ENCODE measurements around the gene ERBB4. TPM values are rescaled to one million over a fixed set of nuclear protein-coding genes. Genes with fewer than 3 reads are reported as not detected.

The ERBB4 gene
- total RNA-seq, 1 donor from 2014 or later = 9.9 TPM

- no peaks in the 10 kb centered on the region for H3K9me3 Mint-ChIP-seq
- H3K27me3 Mint-ChIP-seq = no peaks in the 10 kb centered on the region
- H3K27ac Mint-ChIP-seq = no peak overlapping the region
- peaks cover 24% of the 10 kb centered on the region for H3K4me1 Mint-ChIP-seq (ENCODE audit: unreplicated experiment)
- no peak for TF ChIP-seq CTCF (conservative IDR thresholded peaks at IDR 0.05)
- no peak for DNase-seq (ENCODE audit: extremely low spot score, unreplicated experiment)
- H3K36me3 Mint-ChIP-seq = no peaks in the 10 kb centered on the region
- H3K4me3 Mint-ChIP-seq = no peak overlapping the region
These were observed 184.2 kb downstream of the ERBB4 start for GRCh38 chr2:212354382-212354781.

- Mint-ChIP-seq H3K27ac (no peak overlapping the region), H3K27me3 (no peaks in the 10 kb centered on the region), H3K9me3 (no peaks in the 10 kb centered on the region), H3K4me1 (ENCODE audit: unreplicated experiment) (peaks cover 1% of the 10 kb centered on the region), H3K4me3 (no peak overlapping the region), H3K36me3 (no peaks in the 10 kb centered on the region)
- DNase-seq (ENCODE audit: extremely low spot score, unreplicated experiment) = no peak
- TF ChIP-seq CTCF (conservative IDR thresholded peaks at IDR 0.05) = no peak
These were observed 190.1 kb downstream of the ERBB4 start for GRCh38 chr2:212348501-212348900.

- Mint-ChIP-seq H3K4me3 (no peak overlapping the region), H3K4me1 (ENCODE audit: unreplicated experiment) (no peaks in the 10 kb centered on the region)
These were observed 191.7 kb downstream of the ERBB4 start for GRCh38 chr2:212346865-212347264.

GRCh38 chr2:212345966-212346365, 192.6 kb downstream of the ERBB4 start:
- Mint-ChIP-seq H3K27ac (no peak overlapping the region), H3K4me1 (ENCODE audit: unreplicated experiment) (no peaks in the 10 kb centered on the region), H3K9me3 (peaks cover 6% of the 10 kb centered on the region), H3K4me3 (no peak overlapping the region), H3K36me3 (no peaks in the 10 kb centered on the region), H3K27me3 (no peaks in the 10 kb centered on the region)
- no peak for TF ChIP-seq CTCF (conservative IDR thresholded peaks at IDR 0.05)
- no peak for DNase-seq (ENCODE audit: extremely low spot score, unreplicated experiment)

More at GRCh38 chr2:212346865-212347264, 191.7 kb downstream of the ERBB4 start:
- no peak for DNase-seq (ENCODE audit: extremely low spot score, unreplicated experiment)
- Mint-ChIP-seq H3K27me3 (no peaks in the 10 kb centered on the region), H3K27ac (no peak overlapping the region), H3K9me3 (peaks cover 6% of the 10 kb centered on the region), H3K36me3 (no peaks in the 10 kb centered on the region)
- no peak for TF ChIP-seq CTCF (conservative IDR thresholded peaks at IDR 0.05)

GRCh38 chr2:212344131-212344530, 194.5 kb downstream of the ERBB4 start:
- no peak for DNase-seq (ENCODE audit: extremely low spot score, unreplicated experiment)
- Mint-ChIP-seq H3K27me3 (no peaks in the 10 kb centered on the region), H3K4me3 (no peak overlapping the region), H3K9me3 (peaks cover 6% of the 10 kb centered on the region), H3K27ac (no peak overlapping the region), H3K36me3 (no peaks in the 10 kb centered on the region), H3K4me1 (ENCODE audit: unreplicated experiment) (no peaks in the 10 kb centered on the region)
- TF ChIP-seq CTCF (conservative IDR thresholded peaks at IDR 0.05) = no peak

GRCh38 chr2:212343167-212343566, 195.4 kb downstream of the ERBB4 start:
- H3K4me3 Mint-ChIP-seq = no peak overlapping the region
- H3K36me3 Mint-ChIP-seq = no peaks in the 10 kb centered on the region

More at GRCh38 chr2:212343167-212343566, 195.4 kb downstream of the ERBB4 start:
- Mint-ChIP-seq H3K4me1 (ENCODE audit: unreplicated experiment) (no peaks in the 10 kb centered on the region), H3K27me3 (no peaks in the 10 kb centered on the region), H3K27ac (no peak overlapping the region), H3K9me3 (peaks cover 6% of the 10 kb centered on the region)
- no peak for DNase-seq (ENCODE audit: extremely low spot score, unreplicated experiment)
- TF ChIP-seq CTCF (conservative IDR thresholded peaks at IDR 0.05) = no peak

Data from type B pancreatic cell (in vitro differentiated cells).